AG04450 (cell line): ENCODE data around the gene HMX1. TPM values are rescaled to one million over a fixed set of nuclear protein-coding genes. Genes with fewer than 3 reads are reported as not detected.

Experiments used
- CTCF ChIA-PET: fragments of 300-600, 350-600 bp; formaldehyde crosslinking; extraction: SDS; loops from one replicate; lab custom pipeline; 2022; ENCODE audit warnings: antibody characterized with exemption, inconsistent platforms; lab: Charles Lee
- POLR2A ChIA-PET: fragments of 350-600 bp; formaldehyde crosslinking; extraction: SDS; loops from one replicate; lab custom pipeline; 2021; ENCODE audit warnings: antibody characterized with exemption, inconsistent platforms; lab: Yijun Ruan, JAX
- DNase-seq: peaks from one replicate; pipeline ENCODE4 v3.0.0-alpha.2; 2011; ENCODE audit warnings: low read depth, low spot score
- H3K27ac ChIP-seq: one replicate; pipeline ENCODE4 v1.5.1; 2012; ENCODE audit warnings: low read depth, low read length, control low read depth
- H3K27me3 ChIP-seq: one replicate; pipeline ENCODE4 v1.6.0; 2012; ENCODE audit warnings: low read length; ENCODE audit not compliant: control insufficient read depth, insufficient read depth
- H3K4me3 ChIP-seq: 2 replicates; pipeline ENCODE4 v1.5.1; 2011; ENCODE audit warnings: mild to moderate bottlenecking, low read depth, low read length, control low read depth
- H3K9me3 ChIP-seq: 2 replicates; pipeline ENCODE4 v1.5.1; 2012; ENCODE audit warnings: low read length; ENCODE audit not compliant: control insufficient read depth, insufficient read depth
- CTCF ChIP-seq: IDR thresholded peaks from 2 replicates; pipeline ENCODE4 v1.5.1; 2011; ENCODE audit warnings: low read depth, low read length, control low read depth, inconsistent platforms
- polyA plus RNA-seq: library from polyadenylated mRNA; depleted of rRNA; stranded (reverse); fragments of >200 nt; gene quantifications from 2 replicates; pipeline ENCODE4 v1.2.3, GENCODE V29; 2011

HMX1 gene
- polyA plus RNA-seq, 1 experiment, result not detected

GRCh38 chr4:8876982-8877779 is 5.5 kb upstream of the HMX1 start:
- H3K27me3 ChIP-seq, result peaks cover 44% of the 10 kb centered on the region
- TF ChIP-seq CTCF, result no peak
- no peak for DNase-seq
- H3K9me3 ChIP-seq, result no peaks in the 10 kb centered on the region; the same call in 1 of the 2 replicates
- H3K27ac ChIP-seq, result no peak overlapping the region
- CTCF ChIA-PET, result no interaction called here
- POLR2A ChIA-PET, result no interaction called here
- H3K4me3 ChIP-seq, result no peak overlapping the region

DNA sequence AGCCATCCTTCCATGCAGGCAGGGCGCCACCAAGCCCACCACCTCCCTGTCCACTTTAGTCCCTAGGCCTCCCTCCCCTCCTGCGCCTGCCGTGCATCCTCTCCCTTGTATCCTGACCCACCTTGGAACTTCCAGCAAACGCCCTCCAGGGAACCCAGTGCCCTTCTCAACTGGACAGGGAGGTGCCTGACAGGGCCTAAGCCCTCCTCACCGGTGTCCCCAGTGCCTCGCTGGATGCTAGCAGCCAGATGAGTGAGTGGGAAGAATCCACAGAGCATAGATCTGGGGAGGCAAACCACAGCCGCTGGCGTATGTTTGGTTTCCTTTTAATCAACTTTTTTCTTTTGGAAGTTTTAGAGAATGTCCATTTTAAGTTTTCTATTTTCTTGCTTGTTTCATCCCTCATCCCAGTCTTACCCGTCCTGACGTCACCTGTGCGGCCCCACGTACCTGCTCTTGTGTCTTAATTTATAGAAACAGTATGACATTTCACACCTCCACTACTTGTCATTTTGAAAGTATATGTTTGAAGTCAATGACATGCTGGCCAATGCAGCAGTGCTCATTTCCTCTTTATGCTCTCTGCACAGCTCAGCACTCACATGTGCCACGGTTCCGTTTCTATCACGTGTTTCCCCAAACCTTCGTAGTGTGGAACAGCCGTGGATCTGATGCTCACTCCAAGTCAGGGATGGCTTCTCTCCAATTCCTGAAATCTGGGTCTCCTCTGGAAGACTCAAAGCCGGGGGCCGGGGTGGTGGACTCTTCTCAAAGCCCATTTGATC is 3.4 kb upstream of the HMX1 start:
- H3K27ac ChIP-seq, result no peak overlapping the region
- no peak for TF ChIP-seq CTCF
- H3K27me3 ChIP-seq, result peaks cover 55% of the 10 kb centered on the region
- POLR2A ChIA-PET, result no interaction called here
- no peak overlapping the region for H3K4me3 ChIP-seq
- no peak for DNase-seq
- CTCF ChIA-PET, result no interaction called here
- H3K9me3 ChIP-seq, result no peaks in the 10 kb centered on the region; the same call in 1 of the 2 replicates

GRCh38 chr4:8874003-8874895 is 2.6 kb upstream of the HMX1 start:
- ChIA-PET CTCF (no interaction called here), POLR2A (no interaction called here)
- DNase-seq, result no peak
- H3K9me3 ChIP-seq, result no peaks in the 10 kb centered on the region; the same call in 1 of the 2 replicates
- H3K27me3 ChIP-seq, result peaks cover 63% of the 10 kb centered on the region
- TF ChIP-seq CTCF, result no peak
- no peak overlapping the region for H3K27ac ChIP-seq
- no peak overlapping the region for H3K4me3 ChIP-seq

GRCh38 chr4:8872402-8873291 is 1.0 kb upstream of the HMX1 start:
- no peak for DNase-seq
- POLR2A ChIA-PET, result no interaction called here
- Histone ChIP-seq H3K9me3 (no peaks in the 10 kb centered on the region; the same call in 1 of the 2 replicates), H3K4me3 (no peak overlapping the region), H3K27ac (no peak overlapping the region), H3K27me3 (peaks cover 74% of the 10 kb centered on the region)
- TF ChIP-seq CTCF, result no peak
- CTCF ChIA-PET, result no interaction called here
